Calu3 (cell line): ENCODE results near the gene UNC13B. TPM values are rescaled to one million over a fixed set of nuclear protein-coding genes. Genes with fewer than 3 reads are reported as not detected.

Experiments
- BruUV-seq: library from RNA; stranded (reverse); fragments of 400-500 nt; replicated peaks from 2 replicates; lab custom pipeline; 2021; lab: Mats Ljungman, UMichigan
- CTCF ChIA-PET: fragments of 300-600 bp; sonication (Branson Sonifier 250); formaldehyde crosslinking; loops from one replicate; lab custom pipeline; 2022; ENCODE audit warnings: antibody characterized with exemption; lab: Charles Lee
- DNase-seq: peaks from one replicate; pipeline ENCODE4 v3.0.0; 2022
- H3K27ac Mint-ChIP-seq: one replicate; pipeline ENCODE4 v1.8.0; 2022; ENCODE audit warnings: mixed read lengths; ENCODE audit not compliant: unreplicated experiment
- H3K27me3 Mint-ChIP-seq: one replicate; pipeline ENCODE4 v1.8.0; 2022; ENCODE audit warnings: mixed read lengths; ENCODE audit not compliant: unreplicated experiment
- H3K36me3 Mint-ChIP-seq: one replicate; pipeline ENCODE4 v1.8.0; 2022; ENCODE audit warnings: mild to moderate bottlenecking, moderate library complexity, mixed read lengths; ENCODE audit not compliant: insufficient read depth, unreplicated experiment
- H3K4me1 Mint-ChIP-seq: one replicate; pipeline ENCODE4 v1.8.0; 2022; ENCODE audit warnings: mild to moderate bottlenecking, low read depth, mixed read lengths; ENCODE audit not compliant: unreplicated experiment
- H3K4me3 Mint-ChIP-seq: one replicate; pipeline ENCODE4 v1.8.0; 2022; ENCODE audit warnings: mild to moderate bottlenecking, low read depth, moderate library complexity, mixed read lengths; ENCODE audit not compliant: unreplicated experiment
- H3K9me3 Mint-ChIP-seq: one replicate; pipeline ENCODE4 v1.8.0; 2022; ENCODE audit warnings: low read depth, mixed read lengths; ENCODE audit not compliant: unreplicated experiment
- intact Hi-C: fragments of 100-400 bp; cut with micrococcal nuclease; formaldehyde crosslinking; loops from one replicate; pipeline ENCODE4 v1.10.0; 2022; ENCODE audit not compliant: unreplicated experiment
- total RNA-seq: library from RNA; stranded (reverse); gene quantifications from 2 replicates; pipeline ENCODE4 v1.2.3, GENCODE V29; 2022
- TF ChIP-seq, protein P1 (sequence below): fragments of 200-600 bp; IDR thresholded peaks from one replicate; pipeline ENCODE4 v1.8.0; 2022; ENCODE audit warnings: antibody characterized with exemption; ENCODE audit not compliant: unreplicated experiment

UNC13B gene
- total RNA-seq, 1 experiment from 2014 or later: 20.4 TPM

- intact Hi-C loops: no loop called here
- Mint-ChIP-seq H3K9me3 (no peaks in the 10 kb centered on the region), H3K4me1 (peaks cover 13% of the 10 kb centered on the region), H3K36me3 (no peaks in the 10 kb centered on the region), H3K27ac (no peak overlapping the region), H3K4me3 (no peak overlapping the region), H3K27me3 (no peaks in the 10 kb centered on the region)
- TF ChIP-seq, protein P1, sequence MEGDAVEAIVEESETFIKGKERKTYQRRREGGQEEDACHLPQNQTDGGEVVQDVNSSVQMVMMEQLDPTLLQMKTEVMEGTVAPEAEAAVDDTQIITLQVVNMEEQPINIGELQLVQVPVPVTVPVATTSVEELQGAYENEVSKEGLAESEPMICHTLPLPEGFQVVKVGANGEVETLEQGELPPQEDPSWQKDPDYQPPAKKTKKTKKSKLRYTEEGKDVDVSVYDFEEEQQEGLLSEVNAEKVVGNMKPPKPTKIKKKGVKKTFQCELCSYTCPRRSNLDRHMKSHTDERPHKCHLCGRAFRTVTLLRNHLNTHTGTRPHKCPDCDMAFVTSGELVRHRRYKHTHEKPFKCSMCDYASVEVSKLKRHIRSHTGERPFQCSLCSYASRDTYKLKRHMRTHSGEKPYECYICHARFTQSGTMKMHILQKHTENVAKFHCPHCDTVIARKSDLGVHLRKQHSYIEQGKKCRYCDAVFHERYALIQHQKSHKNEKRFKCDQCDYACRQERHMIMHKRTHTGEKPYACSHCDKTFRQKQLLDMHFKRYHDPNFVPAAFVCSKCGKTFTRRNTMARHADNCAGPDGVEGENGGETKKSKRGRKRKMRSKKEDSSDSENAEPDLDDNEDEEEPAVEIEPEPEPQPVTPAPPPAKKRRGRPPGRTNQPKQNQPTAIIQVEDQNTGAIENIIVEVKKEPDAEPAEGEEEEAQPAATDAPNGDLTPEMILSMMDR: no peak
- BruUV-seq: no TSS peak
- CTCF ChIA-PET: no interaction called here
- DNase-seq: no peak
Measured at GRCh38 chr9:35364817-35365585, 203.2 kb downstream of the UNC13B start.

GRCh38 chr9:35366627-35367026 lies 204.8 kb downstream of the UNC13B start:
- Mint-ChIP-seq H3K27ac (no peak overlapping the region), H3K9me3 (no peaks in the 10 kb centered on the region), H3K4me1 (peaks cover 13% of the 10 kb centered on the region), H3K4me3 (no peak overlapping the region), H3K36me3 (no peaks in the 10 kb centered on the region), H3K27me3 (no peaks in the 10 kb centered on the region)
- intact Hi-C loops: no loop called here
- TF ChIP-seq, protein P1: no peak
- no TSS peak for BruUV-seq
- DNase-seq: no peak
- CTCF ChIA-PET: no interaction called here

DNA sequence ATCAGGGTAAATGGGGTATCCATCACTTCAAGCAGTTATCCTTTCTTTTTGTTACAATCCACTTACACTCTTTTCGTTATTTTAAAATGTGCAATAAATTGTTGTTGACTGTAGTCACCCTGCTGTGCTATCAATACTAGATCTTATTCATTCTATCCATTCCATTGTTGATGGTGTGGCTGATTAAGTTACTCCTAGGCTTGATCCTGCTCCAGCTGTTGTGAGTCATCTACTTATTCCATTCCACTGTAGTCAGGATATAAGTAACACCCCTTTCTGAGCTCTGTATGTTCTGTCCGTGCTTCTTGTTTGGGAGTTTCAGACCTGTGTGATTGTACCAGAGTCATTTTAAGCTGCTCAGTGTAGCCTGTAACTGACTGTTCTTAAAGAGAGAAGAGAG lies 205.6 kb downstream of the UNC13B start:
- no peaks in the 10 kb centered on the region for H3K36me3 Mint-ChIP-seq
- H3K9me3 Mint-ChIP-seq: no peaks in the 10 kb centered on the region
- peak overlapping the region; percentile 24 for H3K27ac Mint-ChIP-seq
- peaks cover 13% of the 10 kb centered on the region for H3K4me1 Mint-ChIP-seq
- no peak overlapping the region for H3K4me3 Mint-ChIP-seq
- BruUV-seq: no TSS peak
- intact Hi-C loops: no loop called here
- no peaks in the 10 kb centered on the region for H3K27me3 Mint-ChIP-seq
- peak; percentile 1 for DNase-seq
- TF ChIP-seq, protein P1: no peak
- CTCF ChIA-PET: no interaction called here

- intact Hi-C loops: no loop called here
- Mint-ChIP-seq H3K4me1 (peaks cover 13% of the 10 kb centered on the region), H3K27ac (no peak overlapping the region), H3K9me3 (no peaks in the 10 kb centered on the region), H3K4me3 (no peak overlapping the region), H3K36me3 (no peaks in the 10 kb centered on the region), H3K27me3 (no peaks in the 10 kb centered on the region)
- no peak for DNase-seq
- BruUV-seq: no TSS peak
- CTCF ChIA-PET: no interaction called here
- TF ChIP-seq, protein P1: no peak
Measured at GRCh38 chr9:35370241-35370640, 208.4 kb downstream of the UNC13B start.
